ENCODE data around the gene CCL25. TPM values are rescaled to one million over a fixed set of nuclear protein-coding genes. Genes with fewer than 3 reads are reported as not detected.

CCL25 gene, protein sequence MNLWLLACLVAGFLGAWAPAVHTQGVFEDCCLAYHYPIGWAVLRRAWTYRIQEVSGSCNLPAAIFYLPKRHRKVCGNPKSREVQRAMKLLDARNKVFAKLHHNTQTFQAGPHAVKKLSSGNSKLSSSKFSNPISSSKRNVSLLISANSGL
- not detected for total RNA-seq

DNA sequence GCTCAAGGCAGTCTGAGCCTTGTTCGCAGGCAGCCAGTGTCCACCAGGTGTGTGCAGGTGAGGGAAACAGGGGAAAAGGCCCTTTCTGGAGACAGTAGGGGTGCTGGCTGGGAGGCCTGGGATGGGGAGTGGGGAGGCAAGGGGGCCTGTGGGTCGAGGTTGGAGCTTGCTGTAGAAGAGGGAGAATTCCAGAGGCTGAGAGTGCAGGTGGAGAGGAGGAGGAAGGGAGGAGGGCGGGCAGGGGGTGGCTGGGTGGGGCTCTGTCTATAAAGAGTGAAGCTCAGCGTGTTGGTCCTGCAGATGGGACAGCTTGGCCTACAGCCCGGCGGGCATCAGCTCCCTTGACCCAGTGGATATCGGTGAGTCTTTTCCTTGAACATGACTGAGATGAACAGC, at the start of gene CCL25:
CCL25 (plus strand) TSS at position 297 of the 396 bp plus-strand sequence. CDS start 290 bp downstream, outside the sequence.
- H3K4me3 ChIP-seq, result no peak within 1 kb of the TSS
- intact Hi-C loops (cut with DNase I), result no loop called here
- H3K27ac ChIP-seq (replicated peaks in 1 of 4), result no peak within 1 kb of the TSS
- DNase-seq (ENCODE audit: extremely low spot score), result no peak
- no peak for TF ChIP-seq EP300 (IDR thresholded peaks at IDR 0.05)
- no peak for TF ChIP-seq POLR2AphosphoS5 (IDR thresholded peaks at IDR 0.05)
- TF ChIP-seq POLR2A (IDR thresholded peaks at IDR 0.05; ENCODE audit: low read depth), result no peak
- TF ChIP-seq, protein P1, sequence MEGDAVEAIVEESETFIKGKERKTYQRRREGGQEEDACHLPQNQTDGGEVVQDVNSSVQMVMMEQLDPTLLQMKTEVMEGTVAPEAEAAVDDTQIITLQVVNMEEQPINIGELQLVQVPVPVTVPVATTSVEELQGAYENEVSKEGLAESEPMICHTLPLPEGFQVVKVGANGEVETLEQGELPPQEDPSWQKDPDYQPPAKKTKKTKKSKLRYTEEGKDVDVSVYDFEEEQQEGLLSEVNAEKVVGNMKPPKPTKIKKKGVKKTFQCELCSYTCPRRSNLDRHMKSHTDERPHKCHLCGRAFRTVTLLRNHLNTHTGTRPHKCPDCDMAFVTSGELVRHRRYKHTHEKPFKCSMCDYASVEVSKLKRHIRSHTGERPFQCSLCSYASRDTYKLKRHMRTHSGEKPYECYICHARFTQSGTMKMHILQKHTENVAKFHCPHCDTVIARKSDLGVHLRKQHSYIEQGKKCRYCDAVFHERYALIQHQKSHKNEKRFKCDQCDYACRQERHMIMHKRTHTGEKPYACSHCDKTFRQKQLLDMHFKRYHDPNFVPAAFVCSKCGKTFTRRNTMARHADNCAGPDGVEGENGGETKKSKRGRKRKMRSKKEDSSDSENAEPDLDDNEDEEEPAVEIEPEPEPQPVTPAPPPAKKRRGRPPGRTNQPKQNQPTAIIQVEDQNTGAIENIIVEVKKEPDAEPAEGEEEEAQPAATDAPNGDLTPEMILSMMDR (IDR thresholded peaks at IDR 0.05), result no peak
- no peaks in the 10 kb centered on the region for H3K9me3 ChIP-seq
- H3K36me3 ChIP-seq, result no peaks in the 10 kb centered on the region
- H3K4me1 ChIP-seq, result peaks cover 7 to 11% (median 10%) of the 10 kb centered on the region in 4 donors
- peaks cover 0 to 40% (median 0%) of the 10 kb centered on the region in 4 donors for H3K27me3 ChIP-seq
- WGBS, result 79% methylated on average over 7 of the region's 7 CpGs

DNA sequence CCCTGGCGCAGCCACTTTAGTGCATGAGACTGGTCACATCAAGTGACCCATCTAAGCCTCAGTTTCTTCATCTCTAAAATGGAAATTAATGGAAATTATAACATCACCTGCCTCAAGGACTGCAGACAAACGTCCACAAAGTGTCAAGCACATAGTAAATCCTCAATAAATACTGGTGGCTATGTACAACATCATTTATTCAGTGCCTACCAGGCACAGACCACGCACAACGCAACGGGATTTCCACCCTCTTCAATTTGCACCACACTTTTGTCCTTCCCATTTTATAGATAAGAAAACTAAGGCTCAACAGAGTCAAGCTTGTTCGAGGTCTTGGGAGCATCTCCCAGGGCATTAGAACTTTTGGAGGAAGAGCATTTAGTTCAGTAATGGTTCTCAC, 48.6 kb upstream of the CCL25 start:
- Histone ChIP-seq H3K4me1 (peaks cover 51 to 73% (median 66%) of the 10 kb centered on the region in 4 donors), H3K9me3 (no peaks in the 10 kb centered on the region), H3K27ac (replicated peaks in 1 of 4) (peak overlapping the region in 2 of 4 donors; percentile 76 to 84), H3K4me3 (peak overlapping the region; percentile 84 to 95 (median 86)), H3K27me3 (no peaks in the 10 kb centered on the region), H3K36me3 (peaks cover 0 to 14% (median 7%) of the 10 kb centered on the region in 4 donors)
- TF ChIP-seq POLR2A (IDR thresholded peaks at IDR 0.05; ENCODE audit: low read depth), result no peak
- TF ChIP-seq POLR2AphosphoS5 (IDR thresholded peaks at IDR 0.05), result no peak
- TF ChIP-seq EP300 (IDR thresholded peaks at IDR 0.05), result no peak
- TF ChIP-seq, protein P1 (IDR thresholded peaks at IDR 0.05), result no peak
- WGBS, result 67% methylated on average over 6 of the region's 6 CpGs
- intact Hi-C loops (cut with DNase I), result loop anchor here (5.0 to 10.0 kb wide), 2 partner anchors 62 to 251 kb away; partner anchors contain the start of gene TIMM44
- no peak for DNase-seq (ENCODE audit: extremely low spot score)

DNA sequence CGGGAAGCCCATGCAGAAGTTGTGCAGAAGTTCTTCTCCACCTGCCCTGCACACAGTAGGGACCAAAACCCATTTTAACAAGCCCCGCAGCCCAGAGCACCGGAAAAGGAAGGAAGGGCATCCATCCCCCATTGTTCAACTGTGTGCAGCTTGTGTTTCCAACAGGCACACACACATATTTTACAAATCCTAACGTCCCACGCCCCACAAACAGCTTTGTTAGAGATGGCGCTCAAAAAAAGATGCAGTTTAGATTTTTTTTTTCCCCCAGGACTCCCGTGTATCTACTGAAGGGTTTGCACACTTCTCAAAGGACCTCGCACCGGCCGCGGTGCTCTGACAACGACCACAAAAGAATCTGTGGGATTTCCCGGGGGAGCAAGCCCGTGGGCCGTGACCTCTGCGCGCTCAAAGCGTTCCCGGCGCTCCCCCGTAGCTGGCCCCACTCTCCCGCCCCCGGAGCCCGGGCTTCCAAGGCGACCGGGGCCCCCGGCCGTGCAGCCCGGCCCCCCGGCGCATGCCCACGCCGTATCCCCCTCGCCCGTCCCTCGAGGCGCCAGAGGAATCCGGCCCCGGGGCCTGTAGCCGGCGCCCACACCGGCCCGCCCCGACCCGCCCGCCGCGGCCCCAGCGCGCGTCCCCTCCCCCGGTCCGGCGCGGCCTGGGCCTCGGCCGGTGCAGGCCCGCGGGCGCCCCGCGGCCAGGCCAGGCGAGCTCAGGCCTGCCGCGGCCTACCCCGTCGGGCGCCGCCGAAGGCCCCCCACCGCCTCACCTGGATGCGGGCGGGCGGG, 47.6 kb upstream of the CCL25 start:
- Histone ChIP-seq H3K36me3 (peaks cover 0 to 9% (median 2%) of the 10 kb centered on the region in 4 donors), H3K27ac (replicated peaks in 1 of 4) (peak overlapping the region; percentile 76 to 88 (median 85)), H3K9me3 (no peaks in the 10 kb centered on the region), H3K4me3 (peak overlapping the region; percentile 84 to 95 (median 86)), H3K4me1 (peaks cover 47 to 64% (median 57%) of the 10 kb centered on the region in 4 donors), H3K27me3 (no peaks in the 10 kb centered on the region)
- no peak for DNase-seq (ENCODE audit: extremely low spot score)
- 2% methylated on average over 9 of the region's 74 CpGs for WGBS
- TF ChIP-seq POLR2AphosphoS5 (IDR thresholded peaks at IDR 0.05) (no peak), POLR2A (IDR thresholded peaks at IDR 0.05; ENCODE audit: low read depth) (no peak), EP300 (IDR thresholded peaks at IDR 0.05) (no peak)
- TF ChIP-seq, protein P1 (IDR thresholded peaks at IDR 0.05), result no peak
- intact Hi-C loops (cut with DNase I), result loop anchor here (5.0 to 10.0 kb wide), 2 partner anchors 63 to 250 kb away; partner anchors contain the start of gene TIMM44

DNA sequence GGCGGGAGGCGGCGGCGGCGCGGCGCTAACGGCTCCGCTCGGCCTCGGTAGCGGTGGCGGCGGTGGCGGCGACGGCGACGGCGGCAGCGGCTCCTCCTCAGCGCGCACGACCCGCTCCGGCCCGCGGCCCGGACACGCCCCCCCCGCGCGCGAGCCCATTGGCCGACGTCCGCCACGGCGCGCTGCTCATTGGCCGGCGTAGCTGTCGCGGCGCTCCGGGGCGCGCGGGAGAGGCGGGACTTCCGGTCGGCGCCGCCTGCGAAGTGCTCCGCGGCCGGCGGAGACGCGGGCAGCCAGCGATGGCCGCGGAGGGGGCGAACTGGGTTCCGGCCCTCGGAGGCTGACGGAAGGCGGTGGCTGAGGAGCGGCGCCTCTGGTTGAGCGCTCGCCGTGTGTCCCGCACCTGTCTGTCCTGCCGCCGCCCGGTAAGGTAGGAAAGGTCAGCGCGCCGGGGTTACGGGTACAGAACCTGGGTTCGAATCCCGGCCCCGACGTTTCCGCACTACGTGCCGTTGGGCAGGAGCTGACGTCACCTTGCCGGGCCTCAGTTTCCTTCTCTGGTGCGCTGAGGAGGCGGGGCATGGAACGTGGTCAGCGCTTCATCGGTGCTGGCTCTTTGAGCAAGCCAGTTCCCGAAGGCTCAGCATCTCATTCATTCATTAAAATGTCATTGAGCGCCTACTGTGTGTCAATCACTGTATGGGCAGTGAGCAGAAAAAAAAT, 46.9 kb upstream of the CCL25 start, which contains the start of gene ELAVL1:
ELAVL1 (minus strand) TSS at position 108 of the 723 bp plus-strand sequence. CDS start 13,826 bp downstream, outside the sequence.
- H3K4me1 ChIP-seq, result peaks cover 39 to 56% (median 50%) of the 10 kb centered on the region in 4 donors

More for the DNA sequence above, 46.9 kb upstream of the CCL25 start, which contains the start of gene ELAVL1:
- no CpG with 5 or more reads among the region's 98 CpGs for WGBS
- Histone ChIP-seq H3K27ac (replicated peaks in 1 of 4) (peak within 1 kb of the TSS; percentile 84 to 88 (median 86)), H3K36me3 (peaks cover 0 to 9% (median 2%) of the 10 kb centered on the region in 4 donors), H3K9me3 (no peaks in the 10 kb centered on the region), H3K4me3 (peak within 1 kb of the TSS; percentile 84 to 95 (median 86)), H3K27me3 (no peaks in the 10 kb centered on the region)
- DNase-seq (ENCODE audit: extremely low spot score), result peak; percentile 93
- TF ChIP-seq POLR2A (IDR thresholded peaks at IDR 0.05; ENCODE audit: low read depth), result no peak
- TF ChIP-seq, protein P1 (IDR thresholded peaks at IDR 0.05), result no peak
- TF ChIP-seq POLR2AphosphoS5 (IDR thresholded peaks at IDR 0.05), result peak; percentile 34 to 43
- no peak for TF ChIP-seq EP300 (IDR thresholded peaks at IDR 0.05)
- intact Hi-C loops (cut with DNase I), result loop anchor here (10.0 kb wide), 1 partner anchor 249 kb away; no protein-coding TSS in a partner anchor
